Prostate gland (tissue), 2 donors: ENCODE results near the gene ZNF268.
"Not testable (repeated sequence)": the region's sequence is repeated elsewhere in the genome, so short reads cannot be mapped to it uniquely, and the experiment has no call there.

Experiments used
- POLR2AphosphoS5 ChIP-seq: sonication (generic); formaldehyde crosslinking; IDR thresholded peaks from one replicate; pipeline ENCODE4 v1.6.1; 2017; ENCODE audit warnings: antibody characterized with exemption
- TF ChIP-seq, protein P1 (sequence below), 4 experiments: fragments of 200-600 bp in 2 of 4; fragments of 450-650 bp in 2 of 4; sonication (generic) in 2 of 4; IDR thresholded peaks; 1 replicate in 3 of 4; 2 replicates in 1 of 4; pipeline ENCODE4 v1.5.1; 2016 to 2019; ENCODE audit warnings: antibody characterized with exemption in 4 of 4, mild to moderate bottlenecking in 2 of 4, moderate library complexity in 2 of 4

- TF ChIP-seq, protein P1, sequence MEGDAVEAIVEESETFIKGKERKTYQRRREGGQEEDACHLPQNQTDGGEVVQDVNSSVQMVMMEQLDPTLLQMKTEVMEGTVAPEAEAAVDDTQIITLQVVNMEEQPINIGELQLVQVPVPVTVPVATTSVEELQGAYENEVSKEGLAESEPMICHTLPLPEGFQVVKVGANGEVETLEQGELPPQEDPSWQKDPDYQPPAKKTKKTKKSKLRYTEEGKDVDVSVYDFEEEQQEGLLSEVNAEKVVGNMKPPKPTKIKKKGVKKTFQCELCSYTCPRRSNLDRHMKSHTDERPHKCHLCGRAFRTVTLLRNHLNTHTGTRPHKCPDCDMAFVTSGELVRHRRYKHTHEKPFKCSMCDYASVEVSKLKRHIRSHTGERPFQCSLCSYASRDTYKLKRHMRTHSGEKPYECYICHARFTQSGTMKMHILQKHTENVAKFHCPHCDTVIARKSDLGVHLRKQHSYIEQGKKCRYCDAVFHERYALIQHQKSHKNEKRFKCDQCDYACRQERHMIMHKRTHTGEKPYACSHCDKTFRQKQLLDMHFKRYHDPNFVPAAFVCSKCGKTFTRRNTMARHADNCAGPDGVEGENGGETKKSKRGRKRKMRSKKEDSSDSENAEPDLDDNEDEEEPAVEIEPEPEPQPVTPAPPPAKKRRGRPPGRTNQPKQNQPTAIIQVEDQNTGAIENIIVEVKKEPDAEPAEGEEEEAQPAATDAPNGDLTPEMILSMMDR (IDR thresholded peaks at IDR 0.05), result not testable (repeated sequence)
- TF ChIP-seq POLR2AphosphoS5, result not testable (repeated sequence)
Measured at GRCh38 chr12:133255833-133256232, 74.5 kb downstream of the ZNF268 start.
